Endothelial cell of umbilical vein (primary cell): ENCODE measurements around the gene STRA8. TPM values are rescaled to one million over a fixed set of nuclear protein-coding genes. Genes with fewer than 3 reads are reported as not detected.

Experiments
- BruUV-seq: library from RNA; stranded (reverse); fragments of 400-500 nt; replicated peaks from 2 replicates; lab custom pipeline; 2021; lab: Mats Ljungman, UMichigan
- CTCF ChIA-PET: fragments of 300-600, 350-600 bp; sonication (Branson Sonifier 250); formaldehyde crosslinking; loops from one replicate; lab custom pipeline; 2021; ENCODE audit warnings: antibody characterized with exemption, inconsistent platforms; lab: Charles Lee
- POLR2A ChIA-PET: fragments of 300-600, 350-600 bp; sonication (Branson Sonifier 250); formaldehyde crosslinking; loops from one replicate; lab custom pipeline; 2021; ENCODE audit warnings: antibody characterized with exemption, inconsistent platforms; lab: Charles Lee
- DNase-seq: peaks from one replicate; pipeline ENCODE4 v3.0.0-alpha.2; 2011; ENCODE audit warnings: low read depth, low spot score
- FAIRE-seq: peaks from 2 replicates; lab custom pipeline; 2011; peaks lifted over from hg19 to GRCh38; lab: Jason Lieb, UNC
- H2AFZ ChIP-seq: 2 replicates; pipeline ENCODE4 v1.6.0; 2012; ENCODE audit warnings: low read depth, low read length, control low read depth, inconsistent platforms
- H3K27ac ChIP-seq: 2 replicates; pipeline ENCODE4 v1.5.1; 2011; ENCODE audit warnings: low read depth, mild to moderate bottlenecking, control low read depth, low read length, moderate library complexity; ENCODE audit not compliant: insufficient read depth
- H3K27me3 ChIP-seq, 2 experiments: 2 replicates each; pipeline versions ENCODE4 v1.6.0 to v1.6.1; 2011; ENCODE audit warnings: low read length in 2 of 2, mixed read lengths in 1 of 2; ENCODE audit not compliant: control insufficient read depth in 2 of 2, insufficient read depth in 2 of 2
- H3K36me3 ChIP-seq, 2 experiments: 2 replicates in 1 of 2; 3 replicates in 1 of 2; pipeline ENCODE4 v1.5.1; 2011; ENCODE audit warnings: low read length in 2 of 2, mild to moderate bottlenecking in 1 of 2, moderate library complexity in 1 of 2; ENCODE audit not compliant: control insufficient read depth in 2 of 2, insufficient read depth in 2 of 2; ENCODE audit errors: extremely low read depth in 1 of 2
- H3K4me1 ChIP-seq: 3 replicates; pipeline ENCODE4 v1.5.1; 2011; ENCODE audit warnings: mild to moderate bottlenecking, low read length; ENCODE audit not compliant: control insufficient read depth, insufficient read depth; ENCODE audit errors: extremely low read depth
- H3K4me2 ChIP-seq: 2 replicates; pipeline ENCODE4 v1.6.1; 2011; ENCODE audit warnings: low read length, control low read depth, mixed read lengths; ENCODE audit not compliant: insufficient read depth
- H3K4me3 ChIP-seq, 3 experiments: fragments of 200-600 bp in 1 of 3; sonication (generic), shearing (Covaris generic) in 1 of 3; replicated peaks in 1 of 3; 2 replicates each; pipeline ENCODE4 v1.5.1; 2011 to 2016; ENCODE audit warnings: control low read depth in 3 of 3, low read length in 3 of 3, mild to moderate bottlenecking in 2 of 3, inconsistent platforms in 1 of 3, low read depth in 1 of 3, moderate library complexity in 1 of 3; ENCODE audit not compliant: insufficient read depth in 1 of 3
- H3K79me2 ChIP-seq: 2 replicates; pipeline ENCODE4 v1.6.0; 2012; ENCODE audit warnings: low read length, inconsistent platforms; ENCODE audit not compliant: control insufficient read depth, insufficient read depth
- H3K9ac ChIP-seq: replicated peaks from 2 replicates; pipeline ENCODE3; 2011; ENCODE audit warnings: low read length, control low read depth; ENCODE audit not compliant: insufficient read depth; ENCODE audit errors: extremely low read depth
- H3K9me1 ChIP-seq: replicated peaks from 3 replicates; pipeline ENCODE4 v1.6.0; 2011; ENCODE audit warnings: mild to moderate bottlenecking, low read length; ENCODE audit not compliant: control insufficient read depth, insufficient read depth; ENCODE audit errors: extremely low read depth
- H3K9me3 ChIP-seq: replicated peaks from 2 replicates; pipeline ENCODE4 v1.5.1; 2012; ENCODE audit warnings: low read length, inconsistent platforms; ENCODE audit not compliant: control insufficient read depth, insufficient read depth
- H4K20me1 ChIP-seq: replicated peaks from 2 replicates; pipeline ENCODE3; 2011; ENCODE audit warnings: mild to moderate bottlenecking, low read length; ENCODE audit not compliant: control insufficient read depth, insufficient read depth; ENCODE audit errors: extremely low read depth
- EZH2 ChIP-seq: IDR thresholded peaks from 2 replicates; pipeline ENCODE4 v1.6.1; 2012; ENCODE audit warnings: borderline replicate concordance, low read depth, mild to moderate bottlenecking, moderate library complexity, low read length, inconsistent platforms; ENCODE audit not compliant: severe bottlenecking
- FOS ChIP-seq: IDR thresholded peaks from 2 replicates; pipeline ENCODE4 v1.6.1; 2011; ENCODE audit warnings: mild to moderate bottlenecking, low read length, moderate library complexity, borderline replicate concordance; ENCODE audit not compliant: insufficient read depth
- GATA2 ChIP-seq: IDR thresholded peaks from 2 replicates; pipeline ENCODE4 v1.7.0; 2011; ENCODE audit warnings: low read depth, mild to moderate bottlenecking, moderate library complexity, mixed read lengths, low read length; ENCODE audit not compliant: insufficient read length, insufficient read depth
- JUN ChIP-seq: IDR thresholded peaks from 2 replicates; pipeline ENCODE4 v1.6.1; 2011; ENCODE audit warnings: borderline replicate concordance, low read depth; ENCODE audit not compliant: insufficient read length, insufficient read depth
- MYC ChIP-seq: IDR thresholded peaks from one replicate; pipeline ENCODE4 v1.6.1; 2011; ENCODE audit warnings: mild to moderate bottlenecking, low read depth, low read length
- POLR2A ChIP-seq: IDR thresholded peaks from 2 replicates; pipeline ENCODE4 v1.6.1; 2012; ENCODE audit warnings: low read depth, mild to moderate bottlenecking, control low read depth, low read length
- POLR2AphosphoS5 ChIP-seq: IDR thresholded peaks from 2 replicates; pipeline ENCODE4 v1.6.1; 2012; ENCODE audit warnings: low read depth, mild to moderate bottlenecking, control low read depth, low read length, moderate library complexity; ENCODE audit not compliant: insufficient read depth
- dilution Hi-C: fragments of 300-500 bp; cut with MboI; formaldehyde crosslinking; loops from one replicate; pipeline ENCODE4 v1.15.0; 2019; ENCODE audit warnings: low sequenced_read_pairs; ENCODE audit not compliant: extremely low pct_ligation_motif_present
- intact Hi-C: fragments of 100-400 bp; cut with micrococcal nuclease; formaldehyde crosslinking; loops from one replicate; pipeline ENCODE4 v1.10.0; 2022
- polyA plus RNA-seq, 4 experiments: library from polyadenylated mRNA; depleted of rRNA in 3 of 4; stranded (reverse) in 3 of 4; unstranded in 1 of 4; fragments of >200 nt; gene quantifications; 2 replicates each; pipeline versions ENCODE4 v1.2.1 to v1.2.3, GENCODE V29; 2011 to 2012; ENCODE audit warnings: missing spikeins in 1 of 4
- total RNA-seq: library from RNA; stranded (reverse); gene quantifications from 2 replicates; pipeline ENCODE4 v1.2.3, GENCODE V29; 2021
- TF ChIP-seq, protein P1 (sequence below): IDR thresholded peaks from 2 replicates; pipeline ENCODE4 v1.6.1; 2011; ENCODE audit not compliant: insufficient read depth, insufficient read length
- TF ChIP-seq, protein P2 (sequence below), 2 donors: IDR thresholded peaks; 1 replicate in 1 of 2; 2 replicates in 1 of 2; pipeline ENCODE4 v1.5.1; 2011; ENCODE audit warnings: low read length in 2 of 2, mild to moderate bottlenecking in 2 of 2, moderate library complexity in 2 of 2, control low read depth in 1 of 2, inconsistent platforms in 1 of 2, low read depth in 1 of 2; ENCODE audit not compliant: insufficient read depth in 1 of 2; ENCODE audit errors: extremely low read depth in 1 of 2

Gene STRA8
- total and polyA plus RNA-seq, 2 donors (not counting 3 experiments of a cell fraction or from before 2014, with no cell fraction given) = not detected

DNA sequence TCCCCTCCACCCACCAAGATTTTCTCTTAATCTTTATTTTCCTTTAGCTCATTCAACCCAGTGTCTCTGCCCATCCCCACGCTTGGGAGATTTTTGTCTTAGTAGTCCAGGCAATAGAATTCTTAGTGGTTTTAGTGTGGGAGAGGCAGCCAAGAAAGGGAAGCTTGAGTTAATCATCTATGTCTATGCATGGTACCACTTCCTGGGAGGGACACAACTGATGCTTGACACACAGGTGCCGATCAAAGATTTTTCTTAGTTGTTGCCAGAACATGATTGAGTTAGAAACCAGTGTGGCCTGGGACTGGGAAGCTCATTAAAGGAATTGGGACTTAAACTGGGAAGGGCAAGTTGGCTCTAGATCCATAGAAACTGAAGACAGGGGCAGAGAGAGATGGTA is 3.1 kb downstream of the STRA8 start:
- peaks cover 0 to 1% of the 10 kb centered on the region in 2 experiments for H3K27me3 ChIP-seq
- H3K4me3 ChIP-seq = no peak overlapping the region
- no peaks in the 10 kb centered on the region for H4K20me1 ChIP-seq
- BruUV-seq = no TSS peak
- no peak overlapping the region for H3K9ac ChIP-seq
- H2AFZ ChIP-seq = no peak overlapping the region
- TF ChIP-seq POLR2A = no peak
- TF ChIP-seq, protein P1, sequence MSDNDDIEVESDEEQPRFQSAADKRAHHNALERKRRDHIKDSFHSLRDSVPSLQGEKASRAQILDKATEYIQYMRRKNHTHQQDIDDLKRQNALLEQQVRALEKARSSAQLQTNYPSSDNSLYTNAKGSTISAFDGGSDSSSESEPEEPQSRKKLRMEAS = no peak
- no peak for TF ChIP-seq MYC
- TF ChIP-seq JUN = no peak
- TF ChIP-seq GATA2 = no peak
- TF ChIP-seq, protein P2, sequence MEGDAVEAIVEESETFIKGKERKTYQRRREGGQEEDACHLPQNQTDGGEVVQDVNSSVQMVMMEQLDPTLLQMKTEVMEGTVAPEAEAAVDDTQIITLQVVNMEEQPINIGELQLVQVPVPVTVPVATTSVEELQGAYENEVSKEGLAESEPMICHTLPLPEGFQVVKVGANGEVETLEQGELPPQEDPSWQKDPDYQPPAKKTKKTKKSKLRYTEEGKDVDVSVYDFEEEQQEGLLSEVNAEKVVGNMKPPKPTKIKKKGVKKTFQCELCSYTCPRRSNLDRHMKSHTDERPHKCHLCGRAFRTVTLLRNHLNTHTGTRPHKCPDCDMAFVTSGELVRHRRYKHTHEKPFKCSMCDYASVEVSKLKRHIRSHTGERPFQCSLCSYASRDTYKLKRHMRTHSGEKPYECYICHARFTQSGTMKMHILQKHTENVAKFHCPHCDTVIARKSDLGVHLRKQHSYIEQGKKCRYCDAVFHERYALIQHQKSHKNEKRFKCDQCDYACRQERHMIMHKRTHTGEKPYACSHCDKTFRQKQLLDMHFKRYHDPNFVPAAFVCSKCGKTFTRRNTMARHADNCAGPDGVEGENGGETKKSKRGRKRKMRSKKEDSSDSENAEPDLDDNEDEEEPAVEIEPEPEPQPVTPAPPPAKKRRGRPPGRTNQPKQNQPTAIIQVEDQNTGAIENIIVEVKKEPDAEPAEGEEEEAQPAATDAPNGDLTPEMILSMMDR (IDR thresholded peaks at IDR 0.05; ENCODE audit: extremely low read depth in 1 of 2, insufficient read depth in 1 of 2, low read depth in 1 of 2, low read length in 2 of 2) = no peak
- TF ChIP-seq POLR2AphosphoS5 = no peak
- no peak for TF ChIP-seq EZH2
- no peak for TF ChIP-seq FOS
- intact Hi-C loops = no loop called here
- H3K79me2 ChIP-seq = no peaks in the 10 kb centered on the region
- no peak overlapping the region for H3K27ac ChIP-seq
- H3K9me1 ChIP-seq = no peaks in the 10 kb centered on the region
- dilution Hi-C loops = no loop called here
- H3K4me2 ChIP-seq = no peak overlapping the region
- no peak for FAIRE-seq
- DNase-seq = no peak
- H3K4me1 ChIP-seq = no peaks in the 10 kb centered on the region
- no peaks in the 10 kb centered on the region for H3K36me3 ChIP-seq
- ChIA-PET POLR2A (no interaction called here), CTCF (interaction anchor here (1.1 kb wide), 1 partner anchor 13 kb away, joined by 3 read pairs; no protein-coding TSS in a partner anchor)
- H3K9me3 ChIP-seq = no peaks in the 10 kb centered on the region
